ENCODE data around the gene MYBPC3. TPM values are rescaled to one million over a fixed set of nuclear protein-coding genes. Genes with fewer than 3 reads are reported as not detected.
"Not testable (repeated sequence)": the region's sequence is repeated elsewhere in the genome, so short reads cannot be mapped to it uniquely, and the experiment has no call there.

MYBPC3 gene
- total RNA-seq, 4 donors from 2014 or later: not detected

- Histone ChIP-seq H3K27me3 (no peaks in the 10 kb centered on the region), H3K4me1 (no peaks in the 10 kb centered on the region), H3K27ac (no peak overlapping the region), H3K36me3 (peaks cover 0 to 60% (median 27%) of the 10 kb centered on the region in 4 donors), H3K9me3 (no peaks in the 10 kb centered on the region), H3K4me3 (no peak overlapping the region)
- intact Hi-C loops (cut with DNase I; ENCODE audit: low total_unique reads): no loop called here
- 78 to 86% methylated on average over 5 of the region's 5 CpGs for WGBS, 2 donors (ENCODE audit: low coverage in 1 of 2)
- TF ChIP-seq CTCF (IDR thresholded peaks at IDR 0.05) (no peak), POLR2A (IDR thresholded peaks at IDR 0.05) (no peak), POLR2AphosphoS5 (IDR thresholded peaks at IDR 0.05) (no peak), EP300 (IDR thresholded peaks at IDR 0.05; ENCODE audit: low read depth) (no peak)
- no peak for DNase-seq
- in situ Hi-C loops (cut with MboI; ENCODE audit: low pct_ligation_motif_present in 1 of 4, low pct_unique_long_range_greater_than_20kb in 1 of 4, low sequenced_read_pairs in 3 of 4): no loop called here
Measured at GRCh38 chr11:47317064-47317828, 35.3 kb downstream of the MYBPC3 start.

GRCh38 chr11:47316501-47316900 lies 36.0 kb downstream of the MYBPC3 start:
- H3K4me1 ChIP-seq; H3K27me3 ChIP-seq; intact Hi-C loops (cut with DNase I; ENCODE audit: low total_unique reads); DNase-seq; H3K27ac ChIP-seq; in situ Hi-C loops (cut with MboI; ENCODE audit: low pct_ligation_motif_present in 1 of 4, low pct_unique_long_range_greater_than_20kb in 1 of 4, low sequenced_read_pairs in 3 of 4); H3K4me3 ChIP-seq; H3K9me3 ChIP-seq: not testable (repeated sequence)
- 92 to 95% methylated on average over 8 of the region's 8 CpGs for WGBS, 2 donors (ENCODE audit: low coverage in 1 of 2)
- H3K36me3 ChIP-seq: peaks cover 0 to 62% (median 28%) of the 10 kb centered on the region in 4 donors

- in situ Hi-C loops (cut with MboI; ENCODE audit: low pct_ligation_motif_present in 1 of 4, low pct_unique_long_range_greater_than_20kb in 1 of 4, low sequenced_read_pairs in 3 of 4): no loop called here
- intact Hi-C loops (cut with DNase I; ENCODE audit: low total_unique reads): no loop called here
- Histone ChIP-seq H3K4me1 (no peaks in the 10 kb centered on the region), H3K36me3 (peaks cover 0 to 77% (median 35%) of the 10 kb centered on the region in 4 donors), H3K27ac (no peak overlapping the region), H3K27me3 (no peaks in the 10 kb centered on the region), H3K9me3 (no peaks in the 10 kb centered on the region), H3K4me3 (no peak overlapping the region)
- WGBS, 2 donors (ENCODE audit: low coverage in 1 of 2): 93 to 100% methylated on average over 1 to 5 of the region's 5 CpGs
- no peak for DNase-seq
- TF ChIP-seq POLR2A (IDR thresholded peaks at IDR 0.05) (no peak), POLR2AphosphoS5 (IDR thresholded peaks at IDR 0.05) (no peak), CTCF (IDR thresholded peaks at IDR 0.05) (no peak), EP300 (IDR thresholded peaks at IDR 0.05; ENCODE audit: low read depth) (no peak)
Measured at GRCh38 chr11:47314992-47315391, 37.5 kb downstream of the MYBPC3 start.

GRCh38 chr11:47308050-47308823 lies 44.3 kb downstream of the MYBPC3 start:
- 92 to 100% methylated on average over 3 to 6 of the region's 6 CpGs for WGBS, 2 donors (ENCODE audit: low coverage in 1 of 2)
- H3K4me3 ChIP-seq: no peak overlapping the region
- H3K27ac ChIP-seq: no peak overlapping the region
- H3K27me3 ChIP-seq: no peaks in the 10 kb centered on the region
- intact Hi-C loops (cut with DNase I; ENCODE audit: low total_unique reads): no loop called here
- in situ Hi-C loops (cut with MboI; ENCODE audit: low pct_ligation_motif_present in 1 of 4, low pct_unique_long_range_greater_than_20kb in 1 of 4, low sequenced_read_pairs in 3 of 4): no loop called here
- TF ChIP-seq POLR2A (IDR thresholded peaks at IDR 0.05): no peak
- TF ChIP-seq EP300 (IDR thresholded peaks at IDR 0.05; ENCODE audit: low read depth): no peak
- TF ChIP-seq POLR2AphosphoS5 (IDR thresholded peaks at IDR 0.05): no peak
- no peak for TF ChIP-seq CTCF (IDR thresholded peaks at IDR 0.05)
- peaks cover 0 to 84% (median 42%) of the 10 kb centered on the region in 4 donors for H3K36me3 ChIP-seq
- no peaks in the 10 kb centered on the region for H3K9me3 ChIP-seq
- no peak for DNase-seq
- H3K4me1 ChIP-seq: no peaks in the 10 kb centered on the region
